ENCODE data around the gene NACC1.

- no peak for TF ChIP-seq POLR2AphosphoS5 (IDR thresholded peaks at IDR 0.05; ENCODE audit: insufficient read depth in 1 of 2, low read depth in 1 of 2)
- TF ChIP-seq POLR2A (IDR thresholded peaks at IDR 0.05): no peak
Observed at GRCh38 chr19:13110099-13110610, 7.9 kb upstream of the NACC1 start.

Data from vagina (tissue), 2 donors.